ENCODE data around the gene USP27X. TPM values are rescaled to one million over a fixed set of nuclear protein-coding genes. Genes with fewer than 3 reads are reported as not detected.
A peak's percentile ranks its signal among the peaks of the same experiment; 100 is the strongest.

Gene USP27X
- 1 to 10 TPM; 1.1 to 1.6 (median 1.1) TPM for total RNA-seq

DNA sequence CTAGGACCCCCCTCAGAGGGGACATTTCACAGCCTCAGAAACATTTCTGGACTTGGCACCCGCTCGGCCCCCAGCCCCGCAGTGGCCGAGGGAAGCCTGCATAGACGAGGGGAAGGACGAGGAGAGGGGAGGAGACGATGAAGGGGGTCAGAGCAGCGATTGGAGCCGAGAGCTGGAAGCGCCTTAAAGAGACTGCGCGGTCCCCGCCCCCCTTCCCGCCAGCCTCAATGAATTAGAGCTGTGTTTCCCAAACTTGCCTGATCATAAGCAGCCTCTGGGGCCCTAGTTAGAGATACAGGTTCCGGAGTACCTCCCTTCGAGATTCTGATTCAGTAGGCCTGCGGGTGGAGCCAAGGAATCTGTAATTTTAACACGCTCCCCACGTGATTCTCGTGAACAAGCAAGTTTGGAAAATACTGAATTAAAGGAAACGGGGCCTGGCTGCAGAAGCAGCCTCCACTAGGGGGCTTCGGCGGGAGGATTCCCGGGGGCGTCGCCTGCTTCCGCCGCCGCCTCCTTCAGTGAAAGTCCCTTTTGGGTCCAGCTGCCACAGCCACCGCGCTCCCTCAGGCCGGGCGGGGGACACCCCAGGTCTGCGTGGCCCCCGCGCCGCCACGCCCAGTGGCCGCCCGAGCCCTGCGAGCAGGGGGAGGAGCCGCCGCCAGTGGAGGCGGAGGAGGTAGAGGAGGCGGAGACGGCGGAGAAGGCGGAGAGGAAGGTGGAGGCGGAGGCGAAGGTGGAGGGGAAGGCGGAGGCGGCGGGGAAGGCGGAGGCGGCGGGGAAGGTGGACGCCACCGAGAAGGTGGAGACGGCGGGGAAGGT, at the start of gene USP27X:
Gene USP27X, plus strand, starts transcription at position 651 of the 822 bp plus-strand sequence. CDS start 824 bp downstream, outside the sequence.
- Mint-ChIP-seq H3K36me3 (ENCODE audit: insufficient read depth) (peaks cover under 1% of the 10 kb centered on the region), H3K4me3 (peak within 1 kb of the TSS; percentile 80), H3K9me3 (no peaks in the 10 kb centered on the region), H3K27me3 (ENCODE audit: low read depth) (no peaks in the 10 kb centered on the region), H3K4me1 (ENCODE audit: low read depth) (peaks cover 30% of the 10 kb centered on the region)
- ATAC-seq, result peak; percentile 80 to 86
- DNase-seq, result peak; percentile 74

DNA sequence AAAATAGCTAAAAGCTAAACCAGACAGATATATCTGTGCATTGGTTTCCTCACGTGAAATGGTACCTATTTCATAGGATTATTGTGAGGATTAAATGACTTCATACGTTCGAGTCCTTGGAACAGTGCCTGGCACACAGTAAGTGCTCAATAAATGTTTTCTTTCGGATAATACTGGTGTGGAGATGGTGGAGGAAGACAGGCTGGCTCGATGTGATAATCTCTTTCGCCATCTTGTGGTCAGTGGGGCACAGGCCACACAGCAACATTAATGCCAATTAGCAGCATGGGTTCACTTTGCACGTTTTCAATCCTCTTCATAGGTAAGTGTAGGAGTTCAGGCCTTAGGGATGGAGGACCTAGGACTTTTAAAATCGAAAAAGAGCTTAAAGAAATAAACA, 40.9 kb upstream of the USP27X start:
- Mint-ChIP-seq H3K4me3 (no peak overlapping the region), H3K9me3 (no peaks in the 10 kb centered on the region), H3K4me1 (ENCODE audit: low read depth) (no peaks in the 10 kb centered on the region), H3K27me3 (ENCODE audit: low read depth) (no peaks in the 10 kb centered on the region), H3K36me3 (ENCODE audit: insufficient read depth) (no peaks in the 10 kb centered on the region)
- ATAC-seq (no peak), DNase-seq (no peak)

- Mint-ChIP-seq H3K36me3 (ENCODE audit: insufficient read depth) (no peaks in the 10 kb centered on the region), H3K27me3 (ENCODE audit: low read depth) (no peaks in the 10 kb centered on the region), H3K4me3 (no peak overlapping the region), H3K9me3 (no peaks in the 10 kb centered on the region), H3K4me1 (ENCODE audit: low read depth) (no peaks in the 10 kb centered on the region)
- DNase-seq (peak; percentile 16), ATAC-seq (peak; percentile 73 to 80)
These were observed 38.6 kb upstream of the USP27X start for GRCh38 chrX:49840679-49841078.

GRCh38 chrX:49842621-49843020, 36.7 kb upstream of the USP27X start:
- ATAC-seq, result no peak
- H3K9me3 Mint-ChIP-seq, result no peaks in the 10 kb centered on the region
- no peaks in the 10 kb centered on the region for H3K36me3 Mint-ChIP-seq (ENCODE audit: insufficient read depth)
- H3K27me3 Mint-ChIP-seq (ENCODE audit: low read depth), result peaks cover 2% of the 10 kb centered on the region
- no peak for DNase-seq
- no peaks in the 10 kb centered on the region for H3K4me1 Mint-ChIP-seq (ENCODE audit: low read depth)
- H3K4me3 Mint-ChIP-seq, result no peak overlapping the region

GRCh38 chrX:49844611-49845010, 34.7 kb upstream of the USP27X start:
- Mint-ChIP-seq H3K36me3 (ENCODE audit: insufficient read depth) (no peaks in the 10 kb centered on the region), H3K27me3 (ENCODE audit: low read depth) (peaks cover 2% of the 10 kb centered on the region), H3K4me3 (no peak overlapping the region)

DNA sequence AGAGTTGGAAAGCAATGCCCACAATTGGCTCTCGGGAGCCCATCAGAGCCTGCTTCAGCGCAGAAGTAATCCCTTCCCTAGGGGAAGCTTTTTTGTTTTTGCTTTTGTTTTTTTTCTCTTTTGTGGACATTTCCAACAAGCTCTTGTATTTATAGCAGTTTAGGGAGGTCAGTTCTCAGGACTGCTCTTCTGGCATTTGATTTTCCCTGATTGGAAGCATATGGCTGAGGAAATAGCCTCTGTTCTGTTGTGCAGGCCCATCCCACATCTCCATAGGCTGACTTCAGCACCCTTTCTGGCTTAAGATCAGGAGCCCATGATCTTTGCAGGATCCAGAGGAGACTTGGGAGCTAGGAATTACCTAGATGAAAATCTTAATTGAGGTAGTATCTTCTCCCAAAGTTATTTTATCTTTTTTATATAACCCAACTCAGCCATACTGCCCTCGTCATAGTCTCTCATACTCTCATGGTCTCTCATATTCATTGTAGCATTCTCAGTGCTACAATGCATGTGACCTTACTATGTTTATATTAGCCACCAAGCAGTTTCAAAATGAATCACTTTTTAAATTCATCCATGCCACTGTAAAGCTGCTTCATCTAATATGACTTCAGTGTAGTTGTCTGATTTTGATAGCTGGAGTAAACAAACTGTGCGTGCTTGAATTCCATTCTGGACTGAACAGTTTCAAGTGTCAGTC, 33.4 kb upstream of the USP27X start:
- DNase-seq (no peak), ATAC-seq (no peak)
- Mint-ChIP-seq H3K4me1 (ENCODE audit: low read depth) (no peaks in the 10 kb centered on the region), H3K9me3 (no peaks in the 10 kb centered on the region), H3K27me3 (ENCODE audit: low read depth) (peaks cover 2% of the 10 kb centered on the region), H3K36me3 (ENCODE audit: insufficient read depth) (no peaks in the 10 kb centered on the region), H3K4me3 (no peak overlapping the region)

More at GRCh38 chrX:49844611-49845010, 34.7 kb upstream of the USP27X start:
- Mint-ChIP-seq H3K9me3 (no peaks in the 10 kb centered on the region), H3K4me1 (ENCODE audit: low read depth) (no peaks in the 10 kb centered on the region)
- ATAC-seq, result no peak
- no peak for DNase-seq

DNA sequence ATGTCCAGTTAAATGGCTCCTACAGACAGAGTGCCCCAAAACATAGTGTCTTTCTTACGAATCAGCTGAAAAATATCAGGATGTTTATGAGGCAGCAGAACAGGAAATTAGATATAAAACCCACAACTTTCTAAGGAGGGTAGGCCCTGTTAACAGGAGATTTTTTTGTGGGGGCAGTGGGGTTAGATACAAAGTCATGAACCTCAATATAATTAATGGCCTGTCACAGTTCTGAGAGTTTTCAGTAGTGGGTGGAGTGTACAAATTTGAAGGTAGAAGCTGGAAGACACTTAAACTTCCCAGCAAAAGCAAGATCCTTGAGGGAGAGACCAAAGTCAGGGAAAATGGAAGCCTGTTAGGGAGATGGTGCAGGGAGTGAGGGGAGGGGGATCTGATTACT, 32.8 kb upstream of the USP27X start:
- H3K36me3 Mint-ChIP-seq (ENCODE audit: insufficient read depth), result no peaks in the 10 kb centered on the region
- DNase-seq (no peak), ATAC-seq (no peak)
- H3K4me1 Mint-ChIP-seq (ENCODE audit: low read depth), result no peaks in the 10 kb centered on the region
- H3K4me3 Mint-ChIP-seq, result no peak overlapping the region
- H3K9me3 Mint-ChIP-seq, result no peaks in the 10 kb centered on the region
- peaks cover 2% of the 10 kb centered on the region for H3K27me3 Mint-ChIP-seq (ENCODE audit: low read depth)

DNA sequence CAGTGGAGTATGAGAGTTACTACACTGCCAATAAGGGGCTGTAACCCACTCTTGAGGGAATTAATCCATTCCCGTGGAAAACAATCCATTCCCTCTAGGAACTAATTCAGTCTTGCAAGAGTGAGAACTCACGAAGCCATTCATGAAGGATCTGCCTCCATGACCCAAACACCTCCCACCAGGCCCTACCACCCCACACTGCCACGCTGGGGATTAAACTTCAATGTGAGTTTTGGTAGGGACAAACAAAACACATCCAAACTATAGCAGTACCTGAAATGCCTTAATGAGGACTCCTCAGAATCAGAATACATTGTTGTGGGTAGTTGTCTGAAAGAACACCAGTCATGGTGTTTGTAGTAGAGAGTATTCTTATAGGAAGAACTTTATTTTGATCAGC, 31.0 kb upstream of the USP27X start:
- Mint-ChIP-seq H3K27me3 (ENCODE audit: low read depth) (peaks cover 2% of the 10 kb centered on the region), H3K36me3 (ENCODE audit: insufficient read depth) (no peaks in the 10 kb centered on the region), H3K4me3 (no peak overlapping the region), H3K9me3 (no peaks in the 10 kb centered on the region), H3K4me1 (ENCODE audit: low read depth) (no peaks in the 10 kb centered on the region)
- ATAC-seq (no peak), DNase-seq (no peak)

DNA sequence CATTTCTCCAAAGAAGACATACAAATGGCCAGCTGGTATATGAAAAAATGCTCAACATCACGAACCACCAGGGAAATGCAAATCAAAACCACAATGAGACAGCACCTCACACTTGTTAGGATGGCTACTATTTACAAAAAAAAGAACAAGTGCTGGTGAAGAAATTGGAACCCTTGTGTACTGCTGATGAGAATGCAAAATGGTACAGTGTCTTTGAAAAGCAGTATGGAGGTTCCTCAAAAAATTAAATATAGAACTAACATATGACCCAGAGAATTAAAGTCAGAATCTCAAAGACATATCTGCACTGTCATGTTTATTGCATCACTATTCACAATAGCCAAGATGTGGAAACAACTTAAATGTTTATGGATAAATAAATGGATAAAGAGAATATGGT, 29.3 kb upstream of the USP27X start:
- Mint-ChIP-seq H3K27me3 (ENCODE audit: low read depth) (peaks cover 2% of the 10 kb centered on the region), H3K36me3 (ENCODE audit: insufficient read depth) (no peaks in the 10 kb centered on the region), H3K4me1 (ENCODE audit: low read depth) (no peaks in the 10 kb centered on the region), H3K9me3 (no peaks in the 10 kb centered on the region), H3K4me3 (no peak overlapping the region)
- no peak for ATAC-seq
- DNase-seq, result no peak

- DNase-seq, result no peak
- no peaks in the 10 kb centered on the region for H3K4me1 Mint-ChIP-seq (ENCODE audit: low read depth)
These were observed 25.6 kb upstream of the USP27X start for GRCh38 chrX:49853661-49854060.

GRCh38 chrX:49856819-49857218, 22.5 kb upstream of the USP27X start:
- no peaks in the 10 kb centered on the region for H3K9me3 Mint-ChIP-seq
- H3K4me3 Mint-ChIP-seq, result no peak overlapping the region
- no peaks in the 10 kb centered on the region for H3K36me3 Mint-ChIP-seq (ENCODE audit: insufficient read depth)
- no peaks in the 10 kb centered on the region for H3K4me1 Mint-ChIP-seq (ENCODE audit: low read depth)
- ATAC-seq (no peak), DNase-seq (no peak)
- H3K27me3 Mint-ChIP-seq (ENCODE audit: low read depth), result no peaks in the 10 kb centered on the region

More at GRCh38 chrX:49853661-49854060, 25.6 kb upstream of the USP27X start:
- Mint-ChIP-seq H3K36me3 (ENCODE audit: insufficient read depth) (no peaks in the 10 kb centered on the region), H3K27me3 (ENCODE audit: low read depth) (no peaks in the 10 kb centered on the region), H3K4me3 (no peak overlapping the region), H3K9me3 (no peaks in the 10 kb centered on the region)
- ATAC-seq, result no peak

DNA sequence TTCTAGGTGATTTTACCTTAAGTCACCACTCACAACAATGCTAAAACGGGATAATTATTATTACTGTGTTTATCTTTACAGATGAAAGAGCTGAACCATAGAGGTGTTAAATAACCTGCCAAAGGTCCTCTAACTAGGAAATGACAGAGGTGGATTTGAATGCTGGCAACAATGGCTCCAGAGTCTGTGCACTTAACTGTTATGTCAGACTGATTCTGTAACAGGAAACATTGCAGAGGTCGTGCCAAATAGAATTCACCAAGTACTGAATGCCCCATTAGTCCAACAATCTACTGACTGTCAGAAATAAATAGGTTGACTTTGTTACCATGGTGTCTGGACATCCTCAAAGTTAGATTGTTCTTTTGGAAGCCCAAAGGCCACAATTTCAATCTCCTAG, 20.9 kb upstream of the USP27X start:
- no peak for DNase-seq
- Mint-ChIP-seq H3K36me3 (ENCODE audit: insufficient read depth) (no peaks in the 10 kb centered on the region), H3K9me3 (no peaks in the 10 kb centered on the region), H3K4me1 (ENCODE audit: low read depth) (no peaks in the 10 kb centered on the region), H3K4me3 (no peak overlapping the region), H3K27me3 (ENCODE audit: low read depth) (no peaks in the 10 kb centered on the region)
- no peak for ATAC-seq

DNA sequence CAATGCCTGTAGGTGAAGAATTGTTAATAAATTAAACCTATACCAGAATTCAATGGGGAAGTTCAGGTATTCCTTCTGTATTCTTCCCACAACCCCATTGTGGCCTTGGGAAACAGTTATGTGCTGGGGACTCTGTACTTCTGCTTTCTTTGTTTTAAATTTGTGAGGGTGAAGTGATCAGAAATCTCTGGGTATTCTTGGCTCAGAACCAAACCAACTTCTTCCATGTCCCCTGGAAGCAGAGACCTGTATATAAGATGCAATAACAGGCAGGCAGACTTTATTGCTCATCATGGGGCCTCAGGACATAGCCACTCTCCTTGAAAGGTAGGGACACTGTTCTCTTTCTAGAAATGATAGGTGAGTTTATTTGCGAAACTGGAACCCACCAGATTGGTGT, 19.8 kb upstream of the USP27X start:
- Mint-ChIP-seq H3K4me1 (ENCODE audit: low read depth) (no peaks in the 10 kb centered on the region), H3K27me3 (ENCODE audit: low read depth) (no peaks in the 10 kb centered on the region), H3K36me3 (ENCODE audit: insufficient read depth) (no peaks in the 10 kb centered on the region), H3K4me3 (no peak overlapping the region), H3K9me3 (no peaks in the 10 kb centered on the region)
- no peak for DNase-seq
- ATAC-seq, result no peak

GRCh38 chrX:49860867-49861535, 18.3 kb upstream of the USP27X start:
- Mint-ChIP-seq H3K4me3 (no peak overlapping the region), H3K4me1 (ENCODE audit: low read depth) (no peaks in the 10 kb centered on the region), H3K27me3 (ENCODE audit: low read depth) (no peaks in the 10 kb centered on the region), H3K36me3 (ENCODE audit: insufficient read depth) (no peaks in the 10 kb centered on the region), H3K9me3 (no peaks in the 10 kb centered on the region)
- ATAC-seq, result no peak
- DNase-seq, result no peak
